Cortex of kidney (tissue), 1 donor: ENCODE data around the gene CWC22.
"Not testable (repeated sequence)": the region's sequence is repeated elsewhere in the genome, so short reads cannot be mapped to it uniquely, and the experiment has no call there.

Source experiments
- DNase-seq: peaks from one replicate; lab custom pipeline; 2025; lab: John Stamatoyannopoulos, UW

The CWC22 gene

DNA sequence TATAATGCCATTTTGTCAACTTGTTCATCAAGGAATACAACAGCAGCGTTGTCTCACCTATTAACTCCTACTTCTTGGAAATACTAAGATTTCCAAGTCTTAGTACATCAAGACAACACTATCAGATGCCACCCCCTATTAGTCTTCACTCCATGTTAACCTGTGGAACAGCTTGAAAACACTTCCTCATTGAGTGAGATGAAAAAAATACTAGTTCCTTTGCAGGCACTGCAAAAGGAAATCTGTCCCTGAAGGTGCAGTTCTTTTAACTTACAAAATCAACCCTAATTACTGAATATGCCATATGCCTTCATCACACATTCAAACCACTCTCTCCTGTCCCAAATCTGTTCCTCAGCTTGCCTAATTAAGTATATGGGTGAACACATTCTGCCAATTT is 4.0 kb downstream of the CWC22 start:
- DNase-seq: no peak

DNA sequence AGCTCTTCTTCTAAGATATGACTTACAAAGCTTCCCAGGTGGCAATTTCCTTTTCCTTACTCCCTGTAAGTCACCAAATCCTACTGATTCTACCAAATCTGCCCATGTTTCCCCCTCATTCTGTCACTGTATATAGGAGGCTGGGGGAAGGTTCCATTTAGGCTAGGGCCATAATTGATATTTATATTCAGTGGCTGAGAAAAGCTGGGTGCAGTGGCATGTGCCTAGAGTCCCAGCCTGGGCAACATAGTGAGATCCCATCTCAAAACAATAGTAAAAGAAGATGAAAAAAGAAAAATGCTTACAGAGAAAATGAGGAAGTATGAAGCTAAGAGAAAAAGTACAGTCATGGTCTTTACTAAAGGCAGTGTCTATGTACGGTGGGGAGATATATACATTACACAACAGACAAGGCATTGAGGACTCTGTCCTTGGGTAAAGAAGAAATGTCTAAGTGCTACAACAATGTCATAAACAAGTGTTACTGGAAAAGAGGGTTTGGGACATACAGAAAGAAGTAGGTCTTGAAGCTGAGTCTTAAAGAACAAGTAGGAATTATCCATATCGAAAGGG is 4.8 kb downstream of the CWC22 start:
- DNase-seq: no peak

DNA sequence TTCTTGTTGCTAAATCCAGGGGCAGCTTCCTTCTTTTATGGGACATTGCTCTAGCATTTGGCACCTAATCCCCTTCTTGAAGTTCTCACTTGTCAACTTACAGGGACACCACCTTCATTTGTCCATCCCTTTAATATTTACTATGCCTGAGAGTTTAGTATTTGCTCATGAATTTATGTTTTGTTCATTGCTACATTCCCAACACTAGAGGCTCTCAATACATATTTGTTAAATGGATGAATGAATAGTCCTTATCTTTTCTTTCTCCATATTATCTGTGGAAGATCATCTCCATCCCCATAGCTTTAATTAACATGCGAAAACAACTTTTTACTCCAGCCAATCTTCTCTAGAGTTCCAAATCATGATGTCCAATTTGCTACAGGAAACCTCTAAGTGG is 5.4 kb downstream of the CWC22 start:
- DNase-seq: no peak

DNA sequence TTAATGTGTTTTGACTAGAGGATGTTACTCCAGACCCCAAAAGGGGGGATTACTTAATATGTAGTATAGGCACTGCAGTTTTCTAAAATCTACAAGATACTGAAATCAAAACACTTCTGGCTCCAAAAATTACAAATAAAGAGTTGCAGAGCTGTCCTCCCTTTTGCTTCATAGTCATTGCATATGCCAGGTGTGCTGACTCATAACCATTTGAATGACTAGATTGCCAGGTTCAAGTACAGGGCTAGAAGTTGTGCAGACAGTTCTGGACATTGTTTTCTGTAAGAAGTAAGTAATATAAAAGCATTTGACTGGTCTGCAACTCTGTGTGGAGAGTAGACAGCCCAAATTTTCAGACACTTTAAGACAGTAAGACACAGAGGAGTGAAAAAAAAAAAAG is 6.7 kb downstream of the CWC22 start:
- DNase-seq: no peak

DNA sequence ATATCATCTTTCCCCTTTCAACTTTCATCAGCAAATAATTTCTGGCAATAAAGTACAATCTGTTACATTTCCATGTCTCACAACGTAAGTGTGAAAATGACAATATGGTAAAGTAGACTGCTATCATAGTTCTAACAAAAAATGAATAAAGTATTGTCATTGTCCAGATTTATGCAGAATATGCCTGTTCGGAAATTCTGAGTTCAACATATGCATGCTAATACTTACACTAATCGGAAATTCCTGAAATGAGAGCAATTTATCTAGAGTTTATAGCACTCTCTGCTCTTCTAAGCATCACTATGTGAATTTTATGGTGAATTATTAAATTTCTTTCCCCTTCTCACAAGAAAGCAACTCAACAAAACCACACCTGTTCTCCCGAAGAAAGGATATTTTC is 8.1 kb downstream of the CWC22 start:
- DNase-seq: no peak

DNA sequence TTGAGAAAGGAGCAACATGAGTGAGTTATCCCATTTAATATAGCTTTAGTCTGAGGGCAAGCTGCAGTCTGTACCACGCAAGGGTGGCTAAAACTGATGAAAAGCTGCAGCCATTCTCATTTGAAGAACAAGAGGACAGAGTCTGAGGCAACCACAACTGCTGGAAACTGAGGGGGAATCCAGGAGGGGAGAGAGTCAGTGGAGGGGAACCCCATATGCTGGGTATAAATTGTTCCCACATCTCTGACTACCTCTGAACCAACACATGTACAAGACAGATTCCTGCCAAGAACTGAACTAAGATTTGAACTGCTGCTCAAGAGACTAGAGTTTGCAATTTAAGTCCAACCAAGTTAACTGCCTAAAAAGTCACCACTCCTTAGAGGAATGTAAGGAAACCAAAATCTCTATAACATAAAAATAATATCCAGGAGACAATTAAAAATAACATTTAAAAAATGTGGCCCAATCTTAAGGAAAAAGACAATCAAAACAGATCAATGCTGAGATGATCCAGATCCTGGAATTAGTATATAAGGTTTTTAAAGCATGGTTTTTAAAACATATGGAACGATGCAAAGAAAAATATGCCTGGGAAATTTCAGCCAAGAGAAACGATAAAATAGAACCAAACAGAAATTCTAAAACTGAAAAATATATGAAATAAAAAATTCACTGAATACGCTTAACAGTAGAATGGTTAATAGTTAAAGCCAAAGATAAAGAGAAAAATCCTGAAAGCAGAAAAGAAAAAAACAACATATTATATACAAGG is 11.2 kb downstream of the CWC22 start:
- DNase-seq: no peak

DNA sequence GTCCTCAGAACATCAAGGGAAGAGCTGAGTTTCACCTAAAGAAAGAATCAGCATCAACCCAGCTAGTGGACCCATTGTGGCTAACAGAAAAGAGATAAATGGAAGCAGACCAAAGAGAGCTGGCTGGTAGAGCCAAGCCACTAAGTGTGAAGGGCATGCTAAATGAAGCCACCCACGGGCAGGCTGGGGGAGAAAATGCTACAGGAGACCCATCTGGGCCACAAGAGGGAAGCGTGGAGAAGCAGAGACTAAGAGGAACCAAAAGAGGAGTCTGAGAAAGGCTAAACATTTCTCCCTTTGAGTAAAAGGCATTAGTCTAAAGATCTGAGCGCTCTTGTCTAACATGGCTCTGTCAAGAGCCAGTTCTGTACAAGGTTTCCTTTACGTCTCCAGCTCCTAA is 15.8 kb downstream of the CWC22 start:
- DNase-seq: no peak

DNA sequence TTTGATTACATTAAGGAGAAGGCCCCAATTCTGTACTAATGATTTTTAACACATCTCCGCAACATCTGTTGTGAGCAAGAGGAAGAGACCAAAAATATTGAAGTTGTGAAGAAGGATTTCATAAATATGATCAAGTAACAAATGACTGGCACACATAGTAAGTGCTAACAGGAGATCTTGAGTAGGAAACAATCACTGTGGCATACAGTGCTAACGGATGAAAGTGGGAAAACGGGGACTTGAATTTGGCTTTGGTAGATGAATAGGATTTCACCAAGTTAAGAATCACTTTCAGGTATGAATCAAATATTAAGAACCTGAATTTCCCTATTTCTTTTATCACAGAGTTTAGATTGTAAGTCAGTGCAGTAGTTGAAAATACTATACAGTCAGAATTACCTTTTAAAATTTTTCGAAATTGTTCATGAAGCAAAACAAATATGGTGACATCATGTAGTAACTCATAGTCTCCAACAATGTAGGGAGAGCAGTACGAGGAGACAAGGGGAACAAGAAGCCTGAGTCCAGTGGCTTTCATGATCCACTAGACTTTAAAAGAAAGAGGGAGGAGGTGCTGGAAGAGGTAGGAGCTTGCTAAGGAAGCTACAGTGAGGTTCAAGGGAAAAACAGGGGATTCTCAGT is 16.3 kb downstream of the CWC22 start:
- DNase-seq: no peak

DNA sequence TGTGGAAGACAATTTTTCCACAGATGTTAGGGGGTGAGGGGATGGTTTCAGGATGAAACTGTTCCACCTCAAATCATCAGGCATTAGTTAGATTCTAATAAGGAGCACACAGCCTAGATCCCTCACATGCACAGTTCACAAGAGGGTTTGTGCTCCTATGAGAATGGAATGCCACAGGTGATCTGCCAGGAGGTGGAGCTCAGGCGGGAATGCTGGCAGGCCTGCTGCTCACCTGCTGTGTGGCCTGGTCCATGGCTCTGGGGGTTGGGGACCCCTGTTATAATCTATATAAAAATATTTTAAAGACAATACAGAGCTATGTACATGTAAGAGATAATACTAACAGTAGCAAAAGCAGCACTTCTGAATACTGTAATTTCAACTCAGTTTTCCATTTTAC is 19.2 kb downstream of the CWC22 start:
- no peak for DNase-seq

DNA sequence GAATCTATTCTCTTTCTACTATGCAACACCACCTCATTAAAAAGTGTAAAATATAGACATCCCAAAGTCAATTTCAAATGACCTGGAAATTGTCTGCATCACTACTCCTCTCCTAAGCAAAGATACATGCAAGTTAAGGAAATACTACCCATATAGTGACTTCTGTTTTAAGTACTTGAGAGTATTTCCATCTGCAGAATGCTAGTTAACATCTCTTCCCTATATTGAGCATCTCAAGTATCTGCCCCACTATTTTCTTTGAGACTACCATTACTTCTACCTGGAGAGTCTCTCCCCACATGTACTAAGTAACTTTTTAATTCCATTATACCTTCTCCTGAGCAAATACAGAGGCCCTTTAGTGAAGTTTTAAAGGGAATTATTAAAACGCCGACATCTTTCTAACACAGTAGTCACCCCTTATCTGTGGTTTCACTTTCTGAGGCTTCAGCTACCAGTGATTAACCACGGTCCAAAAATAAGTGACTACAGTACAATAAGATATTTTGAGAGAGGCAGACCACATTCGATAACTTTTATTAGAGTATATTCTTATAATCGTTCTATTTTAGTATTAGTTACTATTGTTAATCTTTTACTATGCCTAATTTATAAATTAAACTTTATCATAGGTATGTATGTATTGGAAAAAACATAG is 21.8 kb downstream of the CWC22 start:
- DNase-seq: no peak

DNA sequence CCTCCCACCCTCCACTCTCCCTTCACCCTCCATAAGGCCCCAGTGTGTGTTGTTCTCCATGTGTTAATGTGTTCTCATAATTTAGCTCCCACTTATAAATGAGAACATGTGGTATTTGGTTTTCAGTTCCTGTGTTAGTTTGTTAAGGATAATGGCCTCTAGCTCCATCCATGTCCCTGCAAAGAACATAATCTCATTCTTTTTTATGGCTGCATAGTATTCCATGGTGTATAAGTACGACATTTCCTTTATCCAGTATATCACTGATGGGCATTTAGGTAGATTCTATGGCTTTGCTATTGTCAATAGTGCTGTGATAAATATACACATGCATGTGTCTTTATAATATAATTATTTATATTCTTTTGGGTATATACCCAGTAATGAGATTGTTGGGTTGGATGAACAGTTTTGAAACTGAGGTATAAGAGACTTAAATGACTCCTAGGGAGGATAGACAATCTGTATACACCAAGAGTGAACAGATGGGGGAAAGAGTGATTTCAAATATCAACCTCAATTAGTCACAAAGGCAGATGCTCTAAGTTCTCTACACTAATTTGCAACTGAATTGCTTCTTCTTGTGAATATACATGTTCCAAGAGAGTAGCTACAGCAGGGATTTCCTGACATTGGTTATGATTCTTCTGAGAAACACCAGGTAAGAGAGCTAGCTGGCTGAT is 23.7 kb downstream of the CWC22 start:
- no peak for DNase-seq

DNA sequence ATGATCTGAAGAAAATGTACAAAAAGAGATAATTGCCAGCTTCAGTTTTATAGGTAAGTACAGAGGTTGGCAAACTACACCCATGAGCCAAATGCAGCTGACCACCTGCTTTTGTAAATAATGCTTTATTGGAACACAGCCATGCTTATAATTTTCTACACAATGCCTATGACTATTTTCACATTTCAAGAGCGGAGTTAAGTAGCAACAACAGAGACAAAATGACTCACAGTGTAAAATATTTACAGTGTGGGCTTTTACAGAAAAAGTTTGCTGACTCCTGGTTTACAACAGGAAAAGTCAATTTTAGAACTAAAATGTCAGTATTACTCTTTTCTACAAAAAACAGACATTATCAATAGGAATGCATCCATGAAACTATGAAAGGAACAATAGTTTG is 26.0 kb downstream of the CWC22 start:
- DNase-seq: no peak

DNA sequence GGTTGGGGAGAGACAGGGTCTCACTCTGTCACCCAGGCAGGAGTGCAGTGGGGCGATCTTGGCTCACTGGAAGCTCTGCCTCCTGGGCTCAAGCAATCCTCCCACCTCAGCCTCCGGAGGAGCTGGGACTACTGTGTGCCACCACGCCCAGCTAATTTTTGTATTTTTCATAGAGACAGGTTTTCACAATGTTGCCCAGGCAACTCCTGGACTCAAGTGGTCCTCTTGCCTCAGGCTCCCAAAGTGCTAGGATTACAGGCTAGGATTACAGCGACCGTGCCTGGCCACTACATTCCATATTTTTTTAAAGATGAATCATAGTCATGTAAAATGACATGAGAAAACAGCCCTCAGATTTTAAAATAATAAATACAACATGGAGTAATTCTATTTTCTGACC is 32.3 kb downstream of the CWC22 start:
- no peak for DNase-seq

DNA sequence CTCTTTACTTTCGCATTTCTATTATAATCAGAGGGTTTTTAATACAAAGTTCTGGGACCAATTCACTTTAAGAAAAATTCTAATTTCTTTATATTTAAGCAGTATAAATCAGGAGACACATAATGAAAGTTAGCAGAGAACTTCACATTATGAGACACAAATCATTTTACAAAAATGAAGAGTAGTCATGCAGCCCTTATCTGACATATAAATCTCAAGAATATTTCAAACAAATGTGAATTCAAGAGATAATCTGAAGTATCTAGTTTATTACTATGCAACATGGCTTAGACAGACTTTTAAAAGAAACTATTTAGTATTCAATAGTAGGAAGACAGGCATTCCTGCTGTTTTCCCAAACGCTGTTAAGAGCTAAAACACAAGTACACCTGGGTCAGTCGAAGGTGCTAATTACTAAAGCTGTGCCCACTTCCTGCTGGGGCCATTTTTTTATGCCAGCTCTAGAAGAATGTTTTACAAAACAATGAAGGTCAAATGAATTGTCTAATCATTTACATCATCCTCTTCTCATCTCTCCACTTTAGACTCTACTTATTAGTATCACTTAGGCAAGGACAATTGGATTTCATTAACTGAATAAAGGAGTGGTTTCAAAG is 40.2 kb downstream of the CWC22 start:
- DNase-seq: no peak

DNA sequence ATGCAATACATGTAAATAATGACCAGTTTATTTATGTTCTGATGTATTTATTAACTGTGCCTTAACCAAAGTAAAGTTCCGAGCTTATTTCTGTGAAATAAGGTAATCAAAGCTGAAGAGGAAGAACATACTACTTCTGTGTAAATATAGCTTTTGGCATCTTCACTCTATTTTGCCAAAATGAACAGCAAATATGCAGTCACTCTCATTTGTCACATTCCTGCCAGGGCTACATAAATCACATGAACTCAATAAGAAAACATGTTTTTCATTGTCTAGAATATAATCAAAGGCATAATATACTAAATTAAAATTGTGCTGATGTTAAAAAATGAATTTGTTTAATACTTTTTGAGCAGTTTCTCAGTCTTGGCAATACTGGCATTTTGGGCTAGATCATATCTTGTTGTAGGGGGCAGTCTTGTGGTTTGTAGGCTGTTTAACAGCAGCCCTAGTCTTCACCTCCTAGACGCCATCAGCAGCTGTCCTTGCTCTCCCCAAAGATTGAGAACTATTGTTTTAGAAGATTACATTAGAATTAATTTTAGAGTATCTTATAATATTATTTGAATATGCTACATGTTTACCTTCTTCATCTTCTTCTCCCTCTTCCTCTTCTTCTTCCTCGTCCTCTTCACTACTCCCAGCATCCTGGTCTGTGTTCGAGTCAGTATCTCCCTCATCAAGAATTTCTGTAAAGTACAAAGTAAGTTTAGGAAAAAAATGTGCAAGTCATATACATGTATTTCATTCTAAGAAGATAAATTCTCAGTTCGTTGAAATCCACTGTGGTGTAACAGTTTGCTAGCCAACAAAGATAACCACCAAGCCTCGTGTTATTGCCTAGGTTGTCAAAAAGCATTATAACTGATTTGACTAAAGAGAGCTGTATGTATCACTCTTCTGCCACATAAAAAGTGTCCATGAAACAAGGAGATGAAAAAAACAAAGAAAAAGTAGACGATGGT is 41.5 kb downstream of the CWC22 start:
- DNase-seq: no peak

DNA sequence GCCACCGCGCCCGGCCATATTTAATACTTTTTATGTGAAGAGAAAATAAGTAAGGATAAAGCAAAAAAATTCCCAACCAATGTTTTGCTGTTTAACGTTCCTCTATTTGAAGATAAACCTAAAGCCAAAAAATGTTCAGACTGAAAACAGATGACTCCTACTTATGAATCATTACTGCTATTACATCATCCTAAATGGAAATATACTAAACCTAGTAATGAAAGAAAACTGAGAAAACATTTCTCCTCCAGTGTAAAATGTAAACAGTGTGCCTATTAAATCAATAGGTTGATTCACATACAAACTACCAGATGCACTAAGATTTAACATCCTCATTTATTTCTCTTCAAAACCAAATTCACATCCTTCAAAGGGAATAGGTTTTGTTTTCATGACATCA is 43.5 kb downstream of the CWC22 start:
- DNase-seq: no peak

DNA sequence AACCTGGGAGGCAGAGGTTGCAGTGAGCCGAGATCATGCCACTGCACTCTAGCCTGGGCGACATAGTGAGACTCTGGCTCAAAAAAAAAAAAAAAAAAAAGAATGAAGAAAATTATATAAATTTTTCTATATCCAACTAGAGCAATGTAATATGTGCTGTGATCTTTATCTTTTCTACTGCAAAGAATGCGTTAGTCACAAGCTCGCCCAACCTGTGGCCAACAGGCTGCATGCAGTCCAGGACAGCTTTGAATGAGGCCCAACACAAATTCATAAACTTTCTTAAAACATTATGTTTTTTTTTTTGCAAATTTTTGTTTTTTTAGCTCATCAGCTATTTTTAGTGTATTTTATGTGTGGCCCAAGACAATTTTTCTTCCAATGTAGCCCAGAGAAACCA is 48.8 kb downstream of the CWC22 start:
- DNase-seq: not testable (repeated sequence)

DNA sequence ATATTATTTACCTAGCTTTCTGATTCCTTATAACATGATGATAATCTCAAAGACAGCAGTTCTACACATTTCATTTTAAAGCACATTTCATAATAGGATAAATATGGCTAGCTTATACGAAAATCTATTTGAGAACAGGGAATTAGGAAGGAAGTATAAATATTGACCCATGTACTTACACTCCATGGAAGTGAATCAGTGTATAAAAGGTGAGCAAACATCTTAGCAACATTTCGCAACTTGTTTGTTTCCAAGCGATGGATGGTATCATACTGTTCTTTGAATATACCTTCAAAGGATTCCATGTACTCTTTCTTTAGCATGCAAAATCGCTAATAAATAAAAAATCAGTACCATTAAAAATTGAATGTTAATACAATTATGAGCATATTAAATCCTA is 53.1 kb downstream of the CWC22 start:
- no peak for DNase-seq

DNA sequence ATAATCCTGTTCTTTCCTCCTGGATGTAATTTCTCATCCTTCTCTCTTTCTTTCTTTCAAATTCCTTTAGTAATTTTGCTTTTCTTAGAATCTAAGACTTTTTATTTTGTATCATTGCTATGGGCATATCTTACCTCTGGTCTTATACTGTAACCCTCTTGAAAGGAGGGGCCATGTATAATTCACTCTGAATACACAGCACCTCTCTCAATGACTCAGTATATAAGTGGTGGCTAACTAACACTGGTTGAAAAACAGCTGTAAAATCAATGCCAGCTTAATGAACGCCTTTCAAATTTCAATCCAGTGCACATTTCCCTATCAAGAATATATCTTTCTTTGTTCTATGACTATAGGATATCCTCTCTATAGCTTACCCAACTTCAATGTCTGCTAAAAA is 53.7 kb downstream of the CWC22 start:
- DNase-seq: no peak

DNA sequence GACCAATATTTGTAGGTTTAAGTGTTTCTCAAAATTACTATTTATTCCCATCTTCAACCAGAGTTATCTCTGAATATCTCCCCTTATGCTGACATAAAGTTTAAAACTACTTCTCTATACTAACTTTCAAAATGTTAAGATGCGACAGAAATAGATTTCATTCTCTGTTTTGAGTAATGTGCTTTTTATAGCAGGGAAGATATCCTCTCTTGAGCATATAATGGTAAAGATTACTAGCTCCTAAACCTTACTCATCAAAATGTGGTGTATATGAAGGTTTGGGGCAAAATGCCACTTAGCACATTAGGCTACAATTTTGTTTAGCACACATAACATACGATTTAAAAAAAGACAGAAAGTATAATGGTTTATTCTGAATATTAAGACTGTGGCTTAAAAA is 54.4 kb downstream of the CWC22 start:
- no peak for DNase-seq

DNA sequence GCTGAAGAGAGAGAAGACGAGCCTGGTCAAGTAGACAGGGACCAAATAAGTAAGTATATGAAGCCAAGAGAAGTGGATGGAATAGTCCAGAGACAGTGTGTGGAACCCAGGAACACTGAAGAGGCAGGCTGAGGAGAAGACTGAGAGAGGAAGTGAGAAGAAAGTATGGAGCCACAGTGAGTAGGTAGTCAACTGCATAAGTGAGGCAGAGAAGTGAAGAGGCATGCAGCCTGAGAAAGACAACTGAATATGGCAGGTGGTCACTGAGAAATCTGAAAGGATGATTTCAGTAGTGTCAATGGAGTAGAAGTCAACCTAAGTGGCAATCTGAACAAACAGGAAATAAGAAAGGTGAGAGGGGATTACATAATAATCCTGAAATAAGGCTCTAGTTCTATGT is 55.4 kb downstream of the CWC22 start:
- no peak for DNase-seq
